ENCODE results near the gene ADGRD2. TPM values are rescaled to one million over a fixed set of nuclear protein-coding genes. Genes with fewer than 3 reads are reported as not detected.
"Not testable (repeated sequence)": the region's sequence is repeated elsewhere in the genome, so short reads cannot be mapped to it uniquely, and the experiment has no call there.

The ADGRD2 gene
- not detected for total RNA-seq

- DNase-seq, result no peak
These were observed at the start of gene ADGRD2 for GRCh38 chr9:124450241-124450924. TSS of gene ADGRD2 (plus strand) at chr9:124450451. CDS start at chr9:124451667, 1,216 bp downstream.

GRCh38 chr9:124403246-124403645 is 47.0 kb upstream of the ADGRD2 start:
- no peak for DNase-seq

- no peak for DNase-seq
These were observed 40.8 kb upstream of the ADGRD2 start for GRCh38 chr9:124409410-124409809.

- DNase-seq, result no peak
These were observed 39.8 kb upstream of the ADGRD2 start for GRCh38 chr9:124410321-124410913.

GRCh38 chr9:124411514-124412227 is 38.6 kb upstream of the ADGRD2 start:
- no peak for DNase-seq

GRCh38 chr9:124412228-124412575 is 38.0 kb upstream of the ADGRD2 start:
- no peak for DNase-seq

GRCh38 chr9:124414612-124415011 is 35.6 kb upstream of the ADGRD2 start:
- DNase-seq, result no peak

GRCh38 chr9:124415102-124415851 is 35.0 kb upstream of the ADGRD2 start, which contains the start of gene PSMB7:
TSS of gene PSMB7 (minus strand) at chr9:124415442. CDS start at chr9:124415425, 17 bp downstream.
- peak; percentile 96 for DNase-seq

GRCh38 chr9:124415852-124416484 is 34.3 kb upstream of the ADGRD2 start:
- DNase-seq, result no peak

GRCh38 chr9:124419832-124420489 is 30.3 kb upstream of the ADGRD2 start:
- DNase-seq, result no peak

GRCh38 chr9:124420991-124421543 is 29.2 kb upstream of the ADGRD2 start:
- no peak for DNase-seq

- DNase-seq, result no peak
These were observed 27.1 kb upstream of the ADGRD2 start for GRCh38 chr9:124423155-124423554.

- no peak for DNase-seq
These were observed 26.7 kb upstream of the ADGRD2 start for GRCh38 chr9:124423591-124423990.

GRCh38 chr9:124425733-124426132 is 24.5 kb upstream of the ADGRD2 start:
- not testable (repeated sequence) for DNase-seq

- no peak for DNase-seq
These were observed 23.9 kb upstream of the ADGRD2 start for GRCh38 chr9:124426361-124426760.

- DNase-seq, result no peak
These were observed 23.0 kb upstream of the ADGRD2 start for GRCh38 chr9:124427281-124427680.

GRCh38 chr9:124428751-124429529 is 21.3 kb upstream of the ADGRD2 start:
- no peak for DNase-seq

- no peak for DNase-seq
These were observed 20.8 kb upstream of the ADGRD2 start for GRCh38 chr9:124429530-124429867.

GRCh38 chr9:124436320-124436719 is 13.9 kb upstream of the ADGRD2 start:
- no peak for DNase-seq

GRCh38 chr9:124437086-124437485 is 13.2 kb upstream of the ADGRD2 start:
- DNase-seq, result no peak

GRCh38 chr9:124438091-124438490 is 12.2 kb upstream of the ADGRD2 start:
- no peak for DNase-seq

All from skin of body (tissue), 2 donors.